CD4-positive, alpha-beta T cell treated with Interferon gamma for 1 hour (primary cell): ENCODE measurements around the gene BHLHE23.

ENCODE experiments used
- DNase-seq: peaks from one replicate; pipeline ENCODE4 v3.0.0-alpha.2; 2020

The BHLHE23 gene

GRCh38 chr20:62987114-62987513, 19.6 kb downstream of the BHLHE23 start:
- DNase-seq: no peak

- no peak for DNase-seq
Observed at GRCh38 chr20:62986257-62986800, 20.4 kb downstream of the BHLHE23 start.

- DNase-seq: no peak
Observed at GRCh38 chr20:62985444-62985778, 21.4 kb downstream of the BHLHE23 start.

DNA sequence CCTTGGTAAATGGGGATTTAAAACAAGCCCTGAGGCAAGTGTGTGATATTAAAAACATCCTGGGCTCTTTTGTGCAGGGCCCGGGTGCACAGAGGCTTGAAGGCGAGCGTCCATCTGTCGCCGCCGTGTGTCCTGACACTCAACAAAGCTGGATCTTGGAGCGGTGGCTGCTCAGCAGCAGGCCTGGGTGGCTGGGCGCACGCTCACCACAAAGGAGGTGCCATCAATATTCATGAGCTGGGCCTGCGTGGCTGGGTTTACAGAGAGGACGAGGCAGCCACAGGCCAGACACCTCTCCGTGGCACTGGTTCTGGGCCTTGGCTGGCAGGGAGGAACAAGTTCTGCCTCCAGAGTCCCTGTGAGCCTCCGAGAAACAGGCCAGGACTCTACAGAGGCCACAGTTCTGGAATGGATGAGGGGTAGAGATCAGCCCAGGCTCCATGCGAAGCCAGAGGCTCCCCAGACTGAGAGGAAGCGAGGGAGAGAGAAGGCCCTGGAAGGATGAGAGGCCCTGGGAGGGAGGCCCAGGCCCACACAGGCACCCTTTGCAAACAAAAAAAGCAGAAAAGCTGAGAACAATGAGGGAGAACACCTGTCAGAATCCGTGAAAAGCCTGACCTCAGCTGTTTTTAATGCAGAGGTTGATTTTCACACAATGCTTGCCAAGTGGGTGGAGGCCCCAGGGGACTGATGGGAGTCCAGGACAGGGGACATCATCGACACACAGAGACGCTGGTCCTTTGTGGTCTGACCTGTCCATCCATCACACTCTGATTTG, 21.9 kb downstream of the BHLHE23 start:
- DNase-seq: no peak

DNA sequence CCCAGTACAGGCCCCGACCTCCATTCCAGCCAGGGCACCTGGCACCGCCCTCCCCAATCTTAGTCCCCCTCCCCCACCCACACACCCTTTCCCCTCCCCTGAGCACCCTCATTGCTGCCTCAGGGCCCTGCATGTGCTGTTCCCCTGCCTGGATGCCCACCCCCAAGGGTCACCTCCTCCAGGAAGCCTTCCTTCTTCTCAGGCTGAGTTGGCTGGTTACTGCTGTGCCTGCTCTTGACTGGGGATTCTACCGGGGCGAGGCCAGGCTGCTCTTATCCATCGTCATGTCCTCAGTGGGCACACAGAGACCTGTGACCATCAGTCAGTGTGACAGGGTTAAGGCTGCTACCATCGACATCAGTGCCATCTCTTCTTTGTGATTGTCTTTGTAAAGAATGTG, 23.6 kb downstream of the BHLHE23 start:
- DNase-seq: no peak

- no peak for DNase-seq
Observed at GRCh38 chr20:62982124-62983075, 24.4 kb downstream of the BHLHE23 start.

GRCh38 chr20:62980970-62981369, 25.8 kb downstream of the BHLHE23 start:
- DNase-seq: peak; percentile 41

GRCh38 chr20:62980380-62980960, 26.3 kb downstream of the BHLHE23 start:
- DNase-seq: no peak

DNA sequence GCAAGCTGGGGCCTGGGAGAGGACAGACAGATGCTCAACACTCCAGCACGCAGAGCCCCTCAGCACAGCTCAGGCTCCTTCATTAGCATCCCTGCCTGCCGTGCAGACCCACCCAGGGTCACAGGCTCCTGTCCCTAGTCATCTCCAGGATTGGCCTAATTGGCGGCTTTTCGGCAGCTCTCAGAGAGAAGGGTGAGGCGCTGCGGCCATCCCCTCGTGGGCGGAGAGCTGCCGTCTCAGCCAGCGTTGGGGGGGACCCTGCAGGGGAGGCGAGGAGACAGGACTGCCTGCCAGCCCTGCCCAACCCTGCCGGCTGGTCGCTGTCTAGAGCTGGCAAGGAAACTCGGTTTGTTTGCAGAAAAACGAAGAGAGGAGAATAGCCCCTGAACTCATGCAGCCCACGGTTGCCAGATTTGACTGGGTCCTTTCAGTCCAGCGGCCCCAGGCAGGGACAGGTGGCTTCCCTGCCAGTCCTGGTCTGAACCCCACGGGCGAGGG, 26.8 kb downstream of the BHLHE23 start:
- no peak for DNase-seq

GRCh38 chr20:62979310-62979709, 27.5 kb downstream of the BHLHE23 start:
- DNase-seq: no peak

- no peak for DNase-seq
Observed at GRCh38 chr20:62978561-62978943, 28.2 kb downstream of the BHLHE23 start.

GRCh38 chr20:62977613-62978560, 28.9 kb downstream of the BHLHE23 start:
- peak; percentile 85 for DNase-seq

DNA sequence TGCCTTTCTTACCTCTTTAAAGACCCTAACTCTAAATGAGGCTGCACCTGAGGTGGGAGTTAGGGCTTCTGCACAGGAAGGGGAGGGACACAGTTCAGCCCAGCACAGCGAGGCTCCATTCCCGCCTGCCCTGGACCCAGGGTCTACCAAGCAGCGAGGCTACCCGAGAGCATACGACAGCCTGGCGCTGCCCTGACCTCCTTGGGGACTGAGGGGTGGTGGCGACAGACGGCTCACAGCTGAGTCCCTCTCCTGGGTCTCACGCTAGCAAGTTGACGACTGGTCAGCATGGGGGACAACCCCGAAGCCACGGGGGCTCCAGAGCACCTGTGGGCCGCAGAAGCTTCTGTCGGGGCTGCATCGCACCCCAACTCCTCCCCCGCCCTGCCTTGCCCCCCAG, 29.9 kb downstream of the BHLHE23 start:
- DNase-seq: no peak

DNA sequence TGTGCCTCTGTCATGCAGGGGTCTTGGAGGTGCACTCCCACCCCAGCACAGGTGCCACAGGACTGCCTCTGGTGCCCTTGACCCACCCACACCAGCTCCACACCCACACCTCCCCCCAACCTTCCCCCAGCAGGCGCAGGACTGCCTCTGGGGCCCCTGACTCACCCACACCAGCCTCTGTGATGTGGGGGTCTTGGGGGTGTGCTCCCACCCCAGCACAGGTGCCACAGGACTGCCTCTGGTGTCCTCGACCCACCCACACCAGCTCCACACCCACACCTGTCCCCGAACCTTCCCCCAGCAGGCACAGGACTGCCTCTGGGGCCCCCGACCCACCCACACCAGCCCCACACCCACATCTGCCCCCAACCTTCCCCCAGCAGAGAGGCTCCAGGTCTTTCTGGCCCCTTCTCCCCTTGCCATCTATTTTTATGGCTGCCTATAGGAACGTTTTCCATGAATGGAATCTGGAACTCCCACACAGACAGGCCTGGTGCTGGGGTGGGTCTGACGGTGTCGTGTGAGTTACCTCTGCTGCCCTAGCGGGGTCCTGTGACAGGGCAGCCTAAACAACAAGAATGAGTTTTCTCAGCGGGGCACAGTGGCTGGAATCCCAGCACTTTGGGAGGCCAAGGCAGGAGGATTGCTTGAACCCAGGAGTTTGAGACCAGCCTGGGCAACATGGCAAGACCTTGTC, 30.8 kb downstream of the BHLHE23 start:
- no peak for DNase-seq

DNA sequence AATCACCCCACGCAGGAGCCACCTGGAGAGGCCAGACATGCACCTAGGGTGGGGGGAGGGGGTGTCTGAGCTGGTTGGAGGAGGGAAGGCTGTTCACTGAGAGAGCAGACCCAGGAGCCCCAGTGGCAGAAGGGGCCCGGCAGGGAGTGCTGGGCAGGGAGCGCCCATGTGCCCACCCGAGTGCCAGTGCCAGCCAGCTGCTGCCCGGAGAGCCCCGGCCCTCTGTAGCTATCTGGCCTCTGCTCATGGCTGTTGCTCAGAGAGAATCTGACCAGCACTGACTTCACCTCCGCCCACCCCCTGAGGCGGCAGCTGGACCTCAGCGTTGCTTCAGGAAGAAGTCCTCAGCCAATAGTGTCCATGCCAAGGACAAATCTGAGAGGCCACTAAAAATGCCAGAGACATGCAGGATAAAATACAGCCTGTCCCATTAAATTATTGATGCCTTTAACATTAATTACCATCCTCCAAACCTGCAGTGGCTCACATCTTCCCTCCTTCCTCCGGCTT, 31.5 kb downstream of the BHLHE23 start:
- DNase-seq: no peak

GRCh38 chr20:62972845-62973745, 33.7 kb downstream of the BHLHE23 start:
- no peak for DNase-seq

DNA sequence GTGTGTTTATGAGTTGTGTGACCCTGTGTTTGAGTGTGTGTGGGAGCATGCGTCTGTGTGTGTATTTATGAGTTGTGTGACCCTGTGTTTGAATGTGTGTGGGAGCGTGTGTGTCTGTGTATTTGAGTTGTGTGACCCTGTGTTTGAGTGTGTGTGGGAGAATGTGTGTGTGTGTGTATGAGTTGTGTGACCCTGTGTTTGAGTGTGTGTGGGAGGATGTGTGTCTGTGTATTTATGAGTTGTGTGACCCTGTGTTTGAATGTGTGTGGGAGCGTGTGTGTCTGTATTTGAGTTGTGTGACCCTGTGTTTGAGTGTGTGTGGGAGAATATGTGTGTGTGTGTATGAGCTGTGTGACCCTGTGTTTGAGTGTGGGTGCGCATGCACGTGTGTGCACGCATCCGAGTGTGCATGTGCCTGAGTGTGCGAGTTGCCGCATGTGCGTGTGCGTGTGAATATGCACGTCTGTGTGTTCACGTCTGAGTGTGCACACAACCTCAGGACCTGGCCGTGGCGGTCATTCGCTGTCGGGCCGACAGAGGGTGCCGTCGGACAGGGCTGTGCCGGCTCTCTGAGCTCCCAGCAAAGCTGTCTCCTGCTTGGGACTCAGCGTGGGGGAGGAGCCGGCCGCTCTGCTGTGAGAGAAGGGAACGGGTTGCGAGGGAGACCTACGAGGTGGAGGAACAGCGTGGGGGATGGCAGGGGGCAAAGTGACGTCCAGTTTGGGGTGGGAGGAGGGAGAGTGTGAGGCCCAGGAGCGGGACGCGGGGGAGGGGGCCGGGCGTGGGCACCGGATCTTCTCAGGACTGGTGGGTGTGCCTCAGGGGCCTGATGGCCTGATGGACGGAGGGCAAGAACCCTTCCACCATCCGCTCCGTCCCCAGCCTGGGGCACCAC, 34.6 kb downstream of the BHLHE23 start:
- DNase-seq: peak; percentile 83

DNA sequence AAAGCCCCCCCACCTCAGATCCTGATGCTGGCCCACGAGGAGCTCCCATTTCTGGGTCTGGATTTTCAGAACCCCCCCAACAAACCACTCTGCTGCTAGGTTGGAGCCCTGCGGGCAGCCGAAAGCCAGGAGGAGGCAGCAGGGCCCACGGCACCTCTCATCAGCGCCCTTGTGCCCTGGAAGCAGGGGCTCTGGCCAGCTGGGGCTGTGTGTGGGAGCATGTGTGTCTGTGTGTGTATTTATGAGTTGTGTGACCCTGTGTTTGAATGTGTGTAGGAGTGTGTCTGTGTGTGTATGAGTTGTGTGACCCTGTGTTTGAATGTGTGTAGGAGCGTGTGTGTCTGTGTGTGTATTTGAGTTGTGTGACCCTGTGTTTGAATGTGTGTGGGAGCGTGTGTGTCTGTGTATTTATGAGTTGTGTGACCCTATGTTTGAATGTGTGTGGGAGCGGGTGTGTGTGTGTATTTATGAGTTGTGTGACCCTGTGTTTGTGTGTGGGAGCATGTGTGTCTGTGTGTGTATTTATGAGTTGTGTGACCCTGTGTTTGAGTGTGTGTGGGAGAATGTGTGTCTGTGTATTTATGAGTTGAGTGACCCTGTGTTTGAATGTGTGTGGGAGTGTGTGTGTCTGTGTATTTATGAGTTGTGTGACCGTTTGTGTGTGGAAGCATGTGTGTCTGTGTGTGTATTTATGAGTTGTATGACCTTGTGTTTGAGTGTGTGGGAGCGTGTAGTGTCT, 35.4 kb downstream of the BHLHE23 start:
- DNase-seq: no peak
